Tibial nerve (tissue), 4 donors: ENCODE data around the gene CCDC88C. TPM values are rescaled to one million over a fixed set of nuclear protein-coding genes. Genes with fewer than 3 reads are reported as not detected.

Experiments
- DNase-seq, 2 donors: peaks; one replicate each; pipeline ENCODE4 v3.0.0-alpha.2; 2019; ENCODE audit warnings: low spot score in 2 of 2
- H3K27ac ChIP-seq, 4 donors: fragments of 200-600 bp; sonication (generic) in 3 of 4; one replicate each; pipeline ENCODE4 v1.5.1; 2017 to 2019; ENCODE audit warnings: mild to moderate bottlenecking in 1 of 4
- H3K27me3 ChIP-seq, 2 donors: fragments of 200-600 bp; sonication (generic) in 1 of 2; one replicate each; pipeline versions ENCODE4 v1.5.1 to v1.6.0; 2017 to 2019
- H3K36me3 ChIP-seq, 3 donors: fragments of 200-600 bp; sonication (generic); one replicate each; pipeline ENCODE4 v1.5.1; 2018 to 2019
- H3K4me1 ChIP-seq, 4 donors: fragments of 200-600 bp; sonication (generic) in 3 of 4; one replicate each; pipeline ENCODE4 v1.5.1; 2017 to 2019
- H3K4me3 ChIP-seq, 4 donors: fragments of 200-600 bp; sonication (generic) in 3 of 4; one replicate each; pipeline ENCODE4 v1.5.1; 2017 to 2019; ENCODE audit warnings: mild to moderate bottlenecking in 1 of 4, moderate library complexity in 1 of 4
- H3K9me3 ChIP-seq, 4 donors: fragments of 200-600 bp; sonication (generic) in 3 of 4; one replicate each; pipeline ENCODE4 v1.5.1; 2017 to 2019
- CTCF ChIP-seq, 5 experiments: fragments of 200-600 bp in 3 of 5; fragments of 450-650 bp in 2 of 5; sonication (generic) in 3 of 5; IDR thresholded peaks; one replicate each; pipeline ENCODE4 v1.5.1; 2016 to 2019; ENCODE audit warnings: antibody characterized with exemption in 5 of 5, mild to moderate bottlenecking in 3 of 5, moderate library complexity in 2 of 5
- EP300 ChIP-seq, 2 donors: sonication (generic); formaldehyde crosslinking; IDR thresholded peaks; one replicate each; pipeline ENCODE4 v1.6.1; 2017; ENCODE audit warnings: antibody characterized with exemption in 2 of 2, mild to moderate bottlenecking in 1 of 2
- POLR2A ChIP-seq, 2 donors: fragments of 450-650 bp; IDR thresholded peaks; one replicate each; pipeline ENCODE4 v1.6.1; 2017; ENCODE audit warnings: antibody characterized with exemption in 2 of 2, mild to moderate bottlenecking in 2 of 2, moderate library complexity in 2 of 2
- WGBS, 2 donors: methylation state at CpG; one replicate each; pipeline ENCODE4 v1.1.5; 2018; 5-methylcytosine and 5-hydroxymethylcytosine counted together
- total RNA-seq, 4 donors: library from RNA; depleted of rRNA; stranded (reverse); fragments of >200 nt; gene quantifications; one replicate each; pipeline ENCODE4 v1.1.0, GENCODE V29; 2016

CCDC88C gene
- total RNA-seq, 4 donors from 2014 or later: 3.6 to 12.6 (median 6.8) TPM

GRCh38 chr14:91300283-91300895 lies 117.2 kb downstream of the CCDC88C start:
- H3K4me1 ChIP-seq: peaks cover 0 to 4% (median 0%) of the 10 kb centered on the region in 4 donors
- TF ChIP-seq EP300 (IDR thresholded peaks at IDR 0.05) (no peak), POLR2A (IDR thresholded peaks at IDR 0.05) (no peak), CTCF (IDR thresholded peaks at IDR 0.05) (no peak)
- WGBS, 2 donors: 78 to 80% methylated on average over 10 of the region's 10 CpGs
- H3K27ac ChIP-seq: no peak overlapping the region
- H3K9me3 ChIP-seq: no peaks in the 10 kb centered on the region
- H3K36me3 ChIP-seq: peaks cover 0 to 5% (median 0%) of the 10 kb centered on the region in 3 donors
- no peak for DNase-seq
- H3K27me3 ChIP-seq: peaks cover 0 to 23% of the 10 kb centered on the region in 2 donors
- no peak overlapping the region for H3K4me3 ChIP-seq

GRCh38 chr14:91299121-91300115 lies 118.2 kb downstream of the CCDC88C start:
- H3K36me3 ChIP-seq: peaks cover 0 to 5% (median 0%) of the 10 kb centered on the region in 3 donors
- peaks cover 0 to 4% (median 0%) of the 10 kb centered on the region in 4 donors for H3K4me1 ChIP-seq
- peaks cover 0 to 18% of the 10 kb centered on the region in 2 donors for H3K27me3 ChIP-seq
- no peak for DNase-seq
- no peaks in the 10 kb centered on the region for H3K9me3 ChIP-seq
- TF ChIP-seq CTCF (IDR thresholded peaks at IDR 0.05) (no peak), POLR2A (IDR thresholded peaks at IDR 0.05) (no peak), EP300 (IDR thresholded peaks at IDR 0.05) (no peak)
- no peak overlapping the region for H3K27ac ChIP-seq
- WGBS, 2 donors: 79 to 80% methylated on average over 31 of the region's 31 CpGs
- no peak overlapping the region for H3K4me3 ChIP-seq

- Histone ChIP-seq H3K4me3 (no peak overlapping the region), H3K27ac (no peak overlapping the region), H3K27me3 (peaks cover 0 to 13% of the 10 kb centered on the region in 2 donors), H3K36me3 (peaks cover 0 to 5% (median 0%) of the 10 kb centered on the region in 3 donors), H3K9me3 (no peaks in the 10 kb centered on the region), H3K4me1 (peaks cover 0 to 4% (median 0%) of the 10 kb centered on the region in 4 donors)
- DNase-seq: no peak
- no peak for TF ChIP-seq CTCF (IDR thresholded peaks at IDR 0.05)
- no peak for TF ChIP-seq POLR2A (IDR thresholded peaks at IDR 0.05)
- no peak for TF ChIP-seq EP300 (IDR thresholded peaks at IDR 0.05)
- 53 to 64% methylated on average over 11 of the region's 11 CpGs for WGBS, 2 donors
Observed at GRCh38 chr14:91298576-91298975, 119.0 kb downstream of the CCDC88C start.

GRCh38 chr14:91297081-91297711 lies 120.4 kb downstream of the CCDC88C start:
- Histone ChIP-seq H3K4me3 (no peak overlapping the region), H3K36me3 (peaks cover 0 to 5% (median 0%) of the 10 kb centered on the region in 3 donors), H3K4me1 (peaks cover 0 to 4% (median 0%) of the 10 kb centered on the region in 4 donors), H3K9me3 (no peaks in the 10 kb centered on the region), H3K27me3 (peaks cover 0 to 7% of the 10 kb centered on the region in 2 donors), H3K27ac (no peak overlapping the region)
- TF ChIP-seq EP300 (IDR thresholded peaks at IDR 0.05): no peak
- TF ChIP-seq CTCF (IDR thresholded peaks at IDR 0.05): no peak
- TF ChIP-seq POLR2A (IDR thresholded peaks at IDR 0.05): no peak
- no peak for DNase-seq
- WGBS, 2 donors: 88 to 93% methylated on average over 16 of the region's 16 CpGs
